ENCODE results near the gene CTSD.

CTSD gene

GRCh38 chr11:1705126-1706052 is 58.3 kb downstream of the CTSD start:
- Mint-ChIP-seq H3K27me3 (peaks cover 11 to 14% of the 10 kb centered on the region in 2 donors), H3K36me3 (no peaks in the 10 kb centered on the region), H3K27ac (no peak overlapping the region), H3K4me1 (peaks cover 9 to 20% of the 10 kb centered on the region in 2 donors), H3K4me3 (no peak overlapping the region), H3K9me3 (no peaks in the 10 kb centered on the region)
- peak in 1 of 2 donors; percentile 57 for ATAC-seq (replicated peaks)
- DNase-seq, result no peak

- Mint-ChIP-seq H3K36me3 (no peaks in the 10 kb centered on the region), H3K4me3 (no peak overlapping the region), H3K27me3 (peaks cover 14 to 17% of the 10 kb centered on the region in 2 donors), H3K9me3 (peaks cover 0 to 3% of the 10 kb centered on the region in 2 donors), H3K4me1 (peaks cover 9 to 20% of the 10 kb centered on the region in 2 donors), H3K27ac (no peak overlapping the region)
- no peak for DNase-seq
- ATAC-seq (replicated peaks), result no peak
These were observed 60.6 kb downstream of the CTSD start for GRCh38 chr11:1703146-1703545.
